Lower leg skin (tissue), 3 donors: Measurements from ENCODE around the gene IL3RA.

ENCODE experiments used
- CTCF ChIP-seq, 3 donors: fragments of 450-650 bp; IDR thresholded peaks; one replicate each; pipeline ENCODE4 v1.5.1; 2016; ENCODE audit warnings: antibody characterized with exemption in 3 of 3, mild to moderate bottlenecking in 3 of 3, moderate library complexity in 2 of 3
- POLR2A ChIP-seq, 2 donors: fragments of 450-650 bp; IDR thresholded peaks; one replicate each; pipeline ENCODE4 v1.6.1; 2016 to 2017; ENCODE audit warnings: antibody characterized with exemption in 2 of 2, mild to moderate bottlenecking in 1 of 2, moderate library complexity in 1 of 2

GRCh38 chrX:1407035-1407434 lies 70.5 kb downstream of the IL3RA start:
- no peak for TF ChIP-seq CTCF (IDR thresholded peaks at IDR 0.05)
- no peak for TF ChIP-seq POLR2A (IDR thresholded peaks at IDR 0.05)
